HepG2 (cell line): ENCODE results near the gene ZNF705A. TPM values are rescaled to one million over a fixed set of nuclear protein-coding genes. Genes with fewer than 3 reads are reported as not detected.
"Not testable (repeated sequence)": the region's sequence is repeated elsewhere in the genome, so short reads cannot be mapped to it uniquely, and the experiment has no call there.

ENCODE experiments used
- ATAC-seq: fragments of 200-7000 bp; cut with Tn5 transposase; 3 replicates; pipeline ENCODE4 v1.9.1; 2020; ENCODE audit warnings: mild to moderate bottlenecking, moderate library complexity
- BruUV-seq: library from RNA; stranded (reverse); fragments of 400-500 nt; replicated peaks from 2 replicates; lab custom pipeline; 2021; lab: Mats Ljungman, UMichigan
- CTCF ChIA-PET: fragments of 300-600 bp; formaldehyde crosslinking; extraction: SDS; loops from one replicate; lab custom pipeline; 2021; ENCODE audit warnings: low total read pairs, inconsistent platforms, low intra/inter-chr PET ratio; lab: Yijun Ruan, JAX
- POLR2A ChIA-PET: fragments of 350-600 bp; sonication (Branson Sonifier 250); formaldehyde crosslinking; loops from one replicate; lab custom pipeline; 2020; ENCODE audit warnings: antibody characterized with exemption, inconsistent platforms; lab: Yijun Ruan, JAX
- DNase-seq: peaks from one replicate; pipeline ENCODE4 v3.0.0-alpha.2; 2015; ENCODE audit warnings: low spot score
- FAIRE-seq: peaks from 3 replicates; lab custom pipeline; 2011; peaks lifted over from hg19 to GRCh38; lab: Jason Lieb, UNC
- H2AFZ ChIP-seq: one replicate; pipeline ENCODE4 v1.6.1; 2011; ENCODE audit warnings: low read length, inconsistent platforms
- H3K27ac ChIP-seq: fragments of 300-600 bp; 3 replicates; pipeline ENCODE4 v1.8.0; 2011; ENCODE audit warnings: mixed run types, mild to moderate bottlenecking, mixed read lengths, low read length, inconsistent platforms; ENCODE audit not compliant: insufficient read depth; ENCODE audit errors: extremely low read length
- H3K27me3 ChIP-seq, 2 experiments: fragments of 200-600 bp in 1 of 2; 2 replicates in 1 of 2; 3 replicates in 1 of 2; pipeline versions ENCODE4 v1.6.0 to v1.8.0; 2011; ENCODE audit warnings: low read length in 2 of 2, mild to moderate bottlenecking in 2 of 2, moderate library complexity in 2 of 2, inconsistent platforms in 1 of 2; ENCODE audit not compliant: insufficient read depth in 2 of 2, control insufficient read depth in 1 of 2
- H3K36me3 ChIP-seq, 2 experiments: fragments of 200-600 bp in 1 of 2; replicated peaks in 1 of 2; 2 replicates in 1 of 2; 3 replicates in 1 of 2; pipeline versions ENCODE4 v1.5.1 to v1.8.0; 2011; ENCODE audit warnings: low read length in 2 of 2, inconsistent platforms in 1 of 2; ENCODE audit not compliant: insufficient read depth in 2 of 2, control insufficient read depth in 1 of 2
- H3K4me1 ChIP-seq: 2 replicates; pipeline ENCODE4 v1.5.1; 2012; ENCODE audit warnings: low read length, inconsistent platforms; ENCODE audit not compliant: insufficient read depth
- H3K4me2 ChIP-seq: 2 replicates; pipeline ENCODE4 v1.6.0; 2011; ENCODE audit warnings: low read depth, low read length, inconsistent platforms
- H3K4me3 ChIP-seq, 3 experiments: fragments of 200-600 bp in 1 of 3; sonication (generic), shearing (Covaris generic) in 1 of 3; replicated peaks in 1 of 3; 2 replicates each; pipeline ENCODE4 v1.5.1; 2011 to 2016; ENCODE audit warnings: low read length in 3 of 3, inconsistent platforms in 2 of 3, low read depth in 2 of 3, mild to moderate bottlenecking in 2 of 3, control low read depth in 1 of 3, mixed read lengths in 1 of 3; ENCODE audit not compliant: insufficient read depth in 1 of 3
- H3K79me2 ChIP-seq: one replicate; pipeline ENCODE4 v1.6.1; 2011; ENCODE audit warnings: low read length, inconsistent platforms; ENCODE audit not compliant: insufficient read depth
- H3K9ac ChIP-seq: 2 replicates; pipeline ENCODE4 v1.6.0; 2011; ENCODE audit warnings: mild to moderate bottlenecking, low read depth, low read length, inconsistent platforms; ENCODE audit not compliant: insufficient read depth
- H3K9me3 ChIP-seq: 2 replicates; pipeline ENCODE4 v1.5.1; 2012; ENCODE audit warnings: mild to moderate bottlenecking, low read length
- H4K20me1 ChIP-seq: 2 replicates; pipeline ENCODE4 v1.6.0; 2011; ENCODE audit warnings: inconsistent platforms, mild to moderate bottlenecking, low read length, moderate library complexity; ENCODE audit not compliant: insufficient read depth
- GABPB1 ChIP-seq: IDR thresholded peaks from 2 replicates; pipeline ENCODE4 v1.6.1; 2016; ENCODE audit warnings: mild to moderate bottlenecking, missing genetic modification reagents, moderate library complexity, missing compliant biosample characterization
- WGBS: methylation state at CpG from one replicate; pipeline ENCODE4 v1.1.6; 2017; ENCODE audit warnings: low lambda C conversion rate; 5-methylcytosine and 5-hydroxymethylcytosine counted together
- in situ Hi-C: cut with HindIII; loops from 2 replicates; pipeline ENCODE4 v1.10.0; 2017; ENCODE audit warnings: low pct_unique_long_range_greater_than_20kb; ENCODE audit not compliant: extremely low pct_ligation_motif_present
- intact Hi-C: fragments of 100-400 bp; cut with micrococcal nuclease; formaldehyde crosslinking; loops from one replicate; pipeline ENCODE4 v1.10.0; 2022; ENCODE audit not compliant: unreplicated experiment
- polyA plus RNA-seq, 8 experiments: library from polyadenylated mRNA; depleted of rRNA in 3 of 8; stranded (reverse) in 7 of 8; unstranded in 1 of 8; fragments of >200 nt; fragmentation: Illumina TruSeq in 4 of 8; extraction: Trizol in 4 of 8; gene quantifications; 2 replicates each; pipeline versions ENCODE4 v1.2.1 to v1.2.3, GENCODE V29; 2011 to 2016; ENCODE audit warnings: low read depth in 4 of 8, missing spikeins in 1 of 8, mixed read lengths in 1 of 8; ENCODE audit not compliant: insufficient read depth in 1 of 8
- total RNA-seq, 5 experiments: library from RNA; depleted of rRNA; stranded (reverse); fragments of >200 nt; fragmentation: Illumina TruSeq; extraction: Trizol; gene quantifications; 2 replicates each; pipeline ENCODE4 v1.2.3, GENCODE V29; 2016; ENCODE audit warnings: low read depth in 1 of 5
- TF ChIP-seq, protein P1 (sequence below): sonication (generic); formaldehyde crosslinking; IDR thresholded peaks from 2 replicates; pipeline ENCODE4 v1.4.0; 2020; ENCODE audit warnings: missing genetic modification reagents

Gene ZNF705A
- total and polyA plus RNA-seq, 2 of the 13 experiments (the other 11 are each of a cell fraction or from before 2014, with no cell fraction given) = not detected

DNA sequence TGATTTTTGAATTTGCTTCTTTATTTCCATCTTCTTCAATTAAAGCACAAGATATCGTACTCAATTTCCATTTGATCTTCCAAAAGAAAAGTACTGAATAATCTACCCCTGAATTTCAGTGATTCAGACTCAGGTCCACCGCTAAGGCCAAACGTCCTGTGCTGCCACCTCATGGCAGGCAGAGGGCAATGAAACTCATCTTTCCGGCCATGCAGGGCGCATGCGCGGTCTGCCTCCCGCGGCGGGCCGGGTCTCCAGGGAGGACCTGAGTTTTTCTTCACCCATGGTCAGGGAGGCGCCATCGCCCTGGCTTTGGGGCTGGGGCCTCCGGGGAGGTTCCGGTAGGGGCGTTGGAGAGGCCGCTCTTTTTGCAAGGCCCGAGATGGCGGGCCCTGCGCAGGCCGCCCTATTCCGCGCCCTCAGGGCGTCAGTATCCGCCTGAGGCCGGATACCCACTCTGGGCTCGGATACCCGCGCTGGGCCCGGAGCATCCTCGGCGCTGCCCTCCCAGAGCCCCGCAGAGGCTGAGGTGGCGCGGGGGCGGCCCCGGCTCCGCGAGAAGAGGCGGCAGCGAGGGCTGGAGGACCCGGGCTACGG lies 23.3 kb downstream of the ZNF705A start (continued):
- TF ChIP-seq, protein P1, sequence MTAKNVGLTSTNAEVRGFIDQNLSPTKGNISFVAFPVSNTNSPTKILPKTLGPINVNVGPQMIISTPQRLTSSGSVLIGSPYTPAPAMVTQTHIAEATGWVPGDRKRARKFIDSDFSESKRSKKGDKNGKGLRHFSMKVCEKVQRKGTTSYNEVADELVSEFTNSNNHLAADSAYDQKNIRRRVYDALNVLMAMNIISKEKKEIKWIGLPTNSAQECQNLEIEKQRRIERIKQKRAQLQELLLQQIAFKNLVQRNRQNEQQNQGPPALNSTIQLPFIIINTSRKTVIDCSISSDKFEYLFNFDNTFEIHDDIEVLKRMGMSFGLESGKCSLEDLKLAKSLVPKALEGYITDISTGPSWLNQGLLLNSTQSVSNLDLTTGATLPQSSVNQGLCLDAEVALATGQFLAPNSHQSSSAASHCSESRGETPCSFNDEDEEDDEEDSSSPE = 0 out of 2 replicates have a peak, but pooled peaks have one; percentile 16
- peak; percentile 47 for TF ChIP-seq GABPB1 (CRISPR knock-in tag)

DNA sequence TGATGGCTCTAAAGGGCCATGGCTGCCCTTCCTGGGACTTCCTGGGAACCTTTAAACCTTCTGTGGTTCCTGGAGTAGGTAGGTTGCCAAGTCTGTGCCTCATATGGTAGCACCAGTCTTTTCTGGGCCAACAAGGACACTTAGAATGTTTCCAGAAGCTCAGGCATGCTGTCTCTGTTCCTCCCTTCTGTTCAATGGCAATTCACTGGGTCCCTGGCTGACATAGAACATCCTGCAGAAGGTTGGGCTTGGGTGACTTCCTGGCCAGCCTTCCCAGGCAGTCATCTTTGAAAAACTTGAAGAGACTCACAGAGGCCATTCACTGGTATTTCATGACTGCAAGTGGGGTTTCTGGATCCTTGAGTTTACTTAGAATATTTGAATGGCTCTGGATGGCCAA lies 24.5 kb downstream of the ZNF705A start:
- H4K20me1 ChIP-seq, CTCF ChIA-PET, H3K9me3 ChIP-seq, H3K36me3 ChIP-seq, H2AFZ ChIP-seq, ATAC-seq, FAIRE-seq, H3K27ac ChIP-seq, BruUV-seq, POLR2A ChIA-PET, H3K4me3 ChIP-seq, in situ Hi-C loops, H3K27me3 ChIP-seq, H3K4me1 ChIP-seq, H3K9ac ChIP-seq, DNase-seq, H3K79me2 ChIP-seq, intact Hi-C loops, H3K4me2 ChIP-seq: not testable (repeated sequence)

DNA sequence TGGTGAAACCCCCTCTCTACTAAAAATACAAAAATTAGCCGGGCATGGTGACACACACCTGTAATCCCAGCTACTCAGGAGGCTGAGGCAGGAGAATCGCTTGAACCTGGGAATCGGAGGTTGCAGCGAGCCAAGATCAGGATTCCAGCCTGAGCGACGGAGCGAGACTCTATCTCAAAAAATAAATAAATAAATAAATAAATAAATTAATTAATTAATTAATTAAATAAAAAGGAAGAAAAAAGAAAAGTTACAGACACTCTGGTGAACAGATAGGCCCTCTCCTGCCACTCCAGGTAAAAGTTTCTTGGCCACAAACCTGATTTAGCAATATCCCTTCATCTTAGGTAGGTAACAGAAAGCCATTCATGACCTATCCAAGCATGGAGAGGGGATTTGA lies 26.1 kb downstream of the ZNF705A start:
- H3K4me3 ChIP-seq, H3K4me2 ChIP-seq, H3K9me3 ChIP-seq, H3K9ac ChIP-seq, H4K20me1 ChIP-seq, DNase-seq, FAIRE-seq, CTCF ChIA-PET, H3K27me3 ChIP-seq, H3K27ac ChIP-seq, H3K4me1 ChIP-seq, POLR2A ChIA-PET, intact Hi-C loops, H3K79me2 ChIP-seq, H2AFZ ChIP-seq, in situ Hi-C loops, H3K36me3 ChIP-seq, ATAC-seq, BruUV-seq: not testable (repeated sequence)
- 69% methylated on average over 7 of the region's 7 CpGs for WGBS

DNA sequence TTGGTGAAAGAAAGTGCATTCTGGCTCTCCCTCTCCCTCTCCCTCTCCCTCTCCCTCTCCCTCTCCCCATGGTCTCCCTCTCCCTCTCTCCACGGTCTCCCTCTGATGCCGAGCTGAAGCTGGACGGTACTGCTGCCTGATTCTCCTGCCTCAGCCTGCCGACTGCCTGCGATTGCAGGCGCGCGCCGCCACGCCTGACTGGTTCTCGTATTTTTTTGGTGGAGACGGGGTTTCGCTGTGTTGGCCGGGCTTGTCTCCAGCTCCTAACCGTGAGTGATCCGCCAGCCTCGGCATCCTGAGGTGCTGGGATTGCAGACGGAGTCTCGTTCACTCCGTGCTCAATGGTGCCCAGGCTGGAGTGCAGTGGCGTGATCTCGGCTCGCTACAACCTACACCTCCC lies 26.5 kb downstream of the ZNF705A start:
- BruUV-seq, FAIRE-seq, intact Hi-C loops, H4K20me1 ChIP-seq, POLR2A ChIA-PET, DNase-seq, CTCF ChIA-PET, in situ Hi-C loops, H3K9ac ChIP-seq, H3K27ac ChIP-seq, H3K27me3 ChIP-seq, H3K4me2 ChIP-seq, ATAC-seq, H2AFZ ChIP-seq, H3K4me1 ChIP-seq, H3K36me3 ChIP-seq, H3K79me2 ChIP-seq, H3K9me3 ChIP-seq, H3K4me3 ChIP-seq: not testable (repeated sequence)
- 88% methylated on average over 23 of the region's 23 CpGs for WGBS
